COLO668 (cell line): ENCODE measurements around the gene SMIM11.
"Not testable (repeated sequence)": the region's sequence is repeated elsewhere in the genome, so short reads cannot be mapped to it uniquely, and the experiment has no call there.

Experiments
- DNase-seq: peaks from one replicate; lab custom pipeline; 2025; ENCODE audit not compliant: unreplicated experiment; lab: John Stamatoyannopoulos, UW

SMIM11 gene

GRCh38 chr21:34354836-34355235 is 20.5 kb upstream of the SMIM11 start:
- DNase-seq: no peak

- DNase-seq: no peak
Measured at GRCh38 chr21:34355570-34355969, 19.7 kb upstream of the SMIM11 start.

- no peak for DNase-seq
Measured at GRCh38 chr21:34357889-34358288, 17.4 kb upstream of the SMIM11 start.

DNA sequence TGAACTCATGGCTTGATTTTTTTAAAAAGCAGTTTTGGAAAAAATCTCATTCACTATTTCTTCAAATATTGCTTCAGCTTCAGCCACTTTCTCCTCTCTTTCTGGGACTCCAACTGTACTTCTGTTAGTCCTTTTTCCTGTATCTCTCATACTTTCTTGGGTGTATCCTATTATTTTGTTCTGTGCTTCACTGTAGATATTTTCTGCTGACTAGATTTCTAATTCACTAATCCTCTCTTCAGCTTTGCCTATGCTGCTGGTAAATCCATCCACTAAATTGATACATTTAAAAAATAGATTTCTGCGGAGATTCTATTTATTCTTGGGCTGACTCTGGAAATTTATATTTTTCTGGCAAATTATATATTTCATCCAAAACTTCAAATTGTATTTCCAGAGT is 16.4 kb upstream of the SMIM11 start:
- no peak for DNase-seq

DNA sequence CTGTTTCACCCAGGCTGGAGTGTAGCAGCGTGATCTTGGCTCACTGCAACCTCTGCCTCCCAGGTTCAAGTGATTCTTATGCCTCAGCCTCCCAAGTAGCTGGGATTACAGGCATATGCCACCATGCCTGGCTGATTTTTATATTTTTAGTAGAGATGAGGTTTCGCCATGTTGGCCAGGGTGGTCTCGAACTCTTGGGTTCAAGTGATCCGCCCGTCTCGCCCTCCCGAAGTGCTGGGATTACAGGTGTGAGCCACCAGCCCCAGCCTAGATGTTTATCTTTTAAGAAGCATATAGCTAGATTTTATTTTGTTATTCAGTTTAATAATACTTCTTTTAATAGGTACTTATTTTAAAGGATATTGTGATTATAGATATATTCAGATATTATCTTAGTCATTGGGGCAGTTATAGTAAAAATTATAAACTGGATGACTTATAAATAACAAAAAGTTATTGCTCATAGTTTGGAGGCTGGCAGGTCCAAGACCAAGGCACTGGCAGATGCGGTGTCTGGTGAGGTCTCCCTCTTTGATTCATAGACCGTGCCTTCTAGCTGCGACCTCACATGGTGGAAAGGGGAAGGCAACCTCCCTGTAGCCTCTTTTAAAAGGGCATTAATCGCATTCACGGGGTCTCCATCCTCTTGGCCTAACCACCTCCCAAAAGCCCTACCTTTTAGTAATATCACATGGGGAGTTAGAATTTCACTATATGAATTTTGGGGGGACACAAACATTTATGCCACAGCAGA is 14.6 kb upstream of the SMIM11 start:
- no peak for DNase-seq

GRCh38 chr21:34362136-34362444 is 13.2 kb upstream of the SMIM11 start:
- DNase-seq: no peak

GRCh38 chr21:34362670-34363069 is 12.6 kb upstream of the SMIM11 start:
- no peak for DNase-seq

DNA sequence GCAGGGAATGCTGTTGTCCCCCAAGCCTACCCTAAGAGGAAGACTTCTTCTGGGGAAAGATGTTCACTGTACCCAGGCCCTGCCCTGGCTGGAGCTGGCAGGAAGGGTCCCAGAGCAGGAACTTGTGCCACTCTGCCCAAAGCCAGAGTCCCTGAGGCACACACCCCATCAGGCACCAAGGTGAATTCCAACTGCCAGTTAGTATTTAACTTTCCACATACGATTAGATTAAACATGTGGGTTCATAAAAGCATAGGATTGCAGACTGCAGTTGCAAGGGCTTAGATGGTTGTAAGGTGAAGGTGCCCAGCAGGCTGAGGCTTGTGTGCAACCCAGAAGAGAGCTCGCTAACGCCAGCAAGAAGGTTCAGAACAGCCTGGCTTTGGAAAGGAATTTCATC is 11.6 kb upstream of the SMIM11 start, which contains the start of gene KCNE2:
KCNE2 (plus strand) TSS at position 274 of the 400 bp plus-strand sequence. CDS start 6,473 bp downstream, outside the sequence.
- DNase-seq: no peak

- DNase-seq: no peak
Measured at GRCh38 chr21:34364921-34365320, 10.4 kb upstream of the SMIM11 start.

GRCh38 chr21:34365809-34366208 is 9.5 kb upstream of the SMIM11 start:
- no peak for DNase-seq

GRCh38 chr21:34367320-34367935 is 7.9 kb upstream of the SMIM11 start:
- peak; percentile 62 for DNase-seq

GRCh38 chr21:34369741-34370140 is 5.6 kb upstream of the SMIM11 start:
- DNase-seq: no peak

DNA sequence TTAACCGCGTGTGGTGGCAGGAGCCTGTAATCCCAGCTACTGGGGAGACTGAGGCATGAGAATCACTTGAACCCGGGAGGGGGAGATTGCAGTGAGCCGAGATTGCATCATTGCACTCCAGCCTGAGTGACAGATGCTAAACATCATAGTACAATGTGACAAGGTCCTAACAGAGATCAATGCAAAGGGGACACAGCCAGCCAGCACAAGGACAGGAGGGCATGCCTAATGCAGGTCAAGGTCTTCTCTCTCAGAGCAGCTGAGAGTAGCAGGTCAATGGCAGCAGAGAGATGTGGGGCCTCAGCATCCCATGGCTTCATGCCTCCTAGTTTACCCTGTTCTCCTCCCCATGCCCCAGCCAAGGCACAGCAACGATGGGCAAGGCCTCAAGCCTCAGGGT is 3.0 kb upstream of the SMIM11 start:
- no peak for DNase-seq

DNA sequence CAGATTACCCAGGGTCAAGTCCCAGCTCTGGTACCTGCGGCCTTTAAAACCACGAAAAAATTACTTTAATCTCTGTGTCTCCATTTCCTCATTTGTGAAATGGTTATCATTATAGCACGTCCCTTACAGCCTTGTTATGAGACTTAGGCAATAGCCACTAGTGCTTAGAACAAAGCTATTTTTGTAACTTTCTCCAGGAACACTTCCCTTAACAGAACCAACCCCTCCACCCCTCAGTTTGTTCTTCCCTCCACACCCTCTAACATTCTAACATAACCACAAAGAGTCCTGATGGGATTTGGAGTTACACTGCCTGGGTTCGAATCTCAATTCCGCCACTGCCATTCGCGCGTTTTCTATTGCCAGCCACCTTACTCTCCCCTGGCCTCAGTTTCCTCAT is 845 bp upstream of the SMIM11 start:
- not testable (repeated sequence) for DNase-seq

- DNase-seq: not testable (repeated sequence)
Measured at GRCh38 chr21:34375619-34375972, 289 bp downstream of the SMIM11 start.

GRCh38 chr21:34383138-34383537 is 7.8 kb downstream of the SMIM11 start:
- not testable (repeated sequence) for DNase-seq

- DNase-seq: not testable (repeated sequence)
Measured at GRCh38 chr21:34383724-34384415, 8.6 kb downstream of the SMIM11 start.

- not testable (repeated sequence) for DNase-seq
Measured at GRCh38 chr21:34400522-34400921, 25.2 kb downstream of the SMIM11 start.

- not testable (repeated sequence) for DNase-seq
Measured at GRCh38 chr21:34404742-34405141, 29.4 kb downstream of the SMIM11 start.

DNA sequence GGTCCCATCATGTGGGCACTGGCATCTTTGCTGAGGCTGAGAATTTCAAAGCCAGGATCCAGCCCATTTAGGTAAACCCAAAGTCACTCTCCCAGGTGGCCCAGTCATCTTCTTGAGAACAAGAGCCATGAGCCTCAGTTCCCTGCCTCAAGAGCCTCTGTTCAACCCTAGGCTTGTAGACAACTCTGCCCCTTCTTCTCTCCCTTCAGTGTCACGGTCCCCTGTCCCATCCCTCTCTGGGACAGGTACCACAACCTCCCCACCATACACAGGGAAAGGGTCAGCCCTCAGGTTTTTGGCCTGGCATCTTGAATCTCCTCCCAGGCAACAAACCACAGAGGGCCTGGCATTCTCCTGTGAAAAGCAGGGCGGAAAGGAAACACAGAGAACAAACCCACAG is 30.4 kb downstream of the SMIM11 start:
- not testable (repeated sequence) for DNase-seq

DNA sequence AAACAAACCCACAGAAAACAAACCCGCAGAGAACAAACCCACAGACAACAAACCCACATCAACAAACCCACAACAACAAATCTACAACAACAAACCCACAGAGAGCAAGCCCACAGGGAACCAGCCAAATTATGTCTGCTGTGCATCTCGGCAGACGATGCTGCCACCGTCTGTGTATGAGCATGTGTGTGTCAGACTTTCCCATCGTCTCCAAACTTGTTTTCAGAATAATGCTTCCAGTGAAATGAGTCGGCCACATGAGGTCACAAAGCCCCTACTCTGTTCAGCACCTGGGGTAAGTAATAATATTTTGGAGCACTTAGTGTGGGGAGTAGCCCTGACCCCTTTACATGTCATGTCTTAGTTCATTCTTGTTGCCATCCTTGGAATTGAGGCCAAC is 30.8 kb downstream of the SMIM11 start:
- not testable (repeated sequence) for DNase-seq

- DNase-seq: not testable (repeated sequence)
Measured at GRCh38 chr21:34406676-34407075, 31.4 kb downstream of the SMIM11 start.
